ENCODE results near the gene SUOX. TPM values are rescaled to one million over a fixed set of nuclear protein-coding genes. Genes with fewer than 3 reads are reported as not detected.

Gene SUOX
- total RNA-seq, 1 donor from 2014 or later = 13.9 TPM

DNA sequence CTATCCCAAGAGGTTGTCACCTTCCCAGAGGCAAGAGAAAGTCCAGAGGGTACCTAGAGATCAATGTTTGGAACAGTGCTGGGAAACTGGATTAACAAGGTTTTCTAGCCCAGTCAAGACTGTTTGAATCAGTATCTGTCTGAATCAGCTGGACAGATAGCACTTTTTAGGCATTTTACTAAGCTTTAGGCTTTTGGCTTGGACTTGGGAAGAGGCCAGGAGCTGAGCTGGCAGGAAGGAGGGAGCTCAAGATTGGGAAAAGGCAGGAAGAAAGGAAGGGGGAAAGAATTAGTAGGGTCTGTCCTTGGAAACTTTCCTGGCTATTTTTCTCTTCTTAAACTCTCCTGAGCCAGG is 32.1 kb downstream of the SUOX start:
- Mint-ChIP-seq H3K36me3 (ENCODE audit: low read depth) (peaks cover 17% of the 10 kb centered on the region), H3K27me3 (ENCODE audit: low read depth) (no peaks in the 10 kb centered on the region), H3K9me3 (ENCODE audit: low read depth) (no peaks in the 10 kb centered on the region), H3K4me1 (ENCODE audit: low read depth) (peaks cover 9% of the 10 kb centered on the region), H3K4me3 (ENCODE audit: unreplicated experiment) (no peak overlapping the region), H3K27ac (ENCODE audit: unreplicated experiment) (peak overlapping the region; percentile 62)
- TF ChIP-seq, protein P1, sequence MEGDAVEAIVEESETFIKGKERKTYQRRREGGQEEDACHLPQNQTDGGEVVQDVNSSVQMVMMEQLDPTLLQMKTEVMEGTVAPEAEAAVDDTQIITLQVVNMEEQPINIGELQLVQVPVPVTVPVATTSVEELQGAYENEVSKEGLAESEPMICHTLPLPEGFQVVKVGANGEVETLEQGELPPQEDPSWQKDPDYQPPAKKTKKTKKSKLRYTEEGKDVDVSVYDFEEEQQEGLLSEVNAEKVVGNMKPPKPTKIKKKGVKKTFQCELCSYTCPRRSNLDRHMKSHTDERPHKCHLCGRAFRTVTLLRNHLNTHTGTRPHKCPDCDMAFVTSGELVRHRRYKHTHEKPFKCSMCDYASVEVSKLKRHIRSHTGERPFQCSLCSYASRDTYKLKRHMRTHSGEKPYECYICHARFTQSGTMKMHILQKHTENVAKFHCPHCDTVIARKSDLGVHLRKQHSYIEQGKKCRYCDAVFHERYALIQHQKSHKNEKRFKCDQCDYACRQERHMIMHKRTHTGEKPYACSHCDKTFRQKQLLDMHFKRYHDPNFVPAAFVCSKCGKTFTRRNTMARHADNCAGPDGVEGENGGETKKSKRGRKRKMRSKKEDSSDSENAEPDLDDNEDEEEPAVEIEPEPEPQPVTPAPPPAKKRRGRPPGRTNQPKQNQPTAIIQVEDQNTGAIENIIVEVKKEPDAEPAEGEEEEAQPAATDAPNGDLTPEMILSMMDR (IDR thresholded peaks at IDR 0.05) = no peak
- DNase-seq (ENCODE audit: low spot score) = no peak

DNA sequence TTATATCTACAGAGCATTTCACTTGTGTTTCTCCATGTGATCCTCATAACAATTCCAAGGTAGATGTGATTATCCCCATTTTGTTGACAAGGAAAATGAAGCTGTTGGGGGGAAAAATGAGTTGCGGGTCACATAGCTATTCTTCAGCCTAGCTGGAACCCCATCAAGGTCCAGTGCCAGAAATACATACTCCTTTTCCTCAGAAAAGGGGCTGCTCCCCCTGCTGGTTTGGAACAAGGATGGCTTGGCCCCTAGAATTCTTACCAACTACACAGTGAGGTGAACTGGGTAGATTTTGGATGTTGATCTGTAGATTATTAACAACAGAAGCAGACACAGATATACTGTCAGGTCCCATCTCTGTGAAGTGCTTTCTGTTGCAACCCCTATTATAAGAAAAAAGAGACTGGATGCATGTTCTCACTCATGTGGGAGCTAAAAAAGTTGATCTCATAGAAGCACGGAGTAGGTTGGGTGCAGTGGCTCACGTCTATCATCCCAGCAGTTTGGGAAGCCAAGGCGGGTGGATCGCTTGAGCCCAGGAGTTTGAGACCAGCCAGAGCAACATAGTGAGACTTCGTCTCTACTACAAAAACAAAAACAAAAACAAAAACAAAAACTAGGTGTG is 32.7 kb downstream of the SUOX start:
- Mint-ChIP-seq H3K27me3 (ENCODE audit: low read depth) (no peaks in the 10 kb centered on the region), H3K4me1 (ENCODE audit: low read depth) (peaks cover 9% of the 10 kb centered on the region), H3K27ac (ENCODE audit: unreplicated experiment) (peak overlapping the region; percentile 37), H3K36me3 (ENCODE audit: low read depth) (peaks cover 19% of the 10 kb centered on the region), H3K9me3 (ENCODE audit: low read depth) (no peaks in the 10 kb centered on the region), H3K4me3 (ENCODE audit: unreplicated experiment) (no peak overlapping the region)
- no peak for DNase-seq (ENCODE audit: low spot score)
- TF ChIP-seq, protein P1 (IDR thresholded peaks at IDR 0.05) = peak; percentile 85

DNA sequence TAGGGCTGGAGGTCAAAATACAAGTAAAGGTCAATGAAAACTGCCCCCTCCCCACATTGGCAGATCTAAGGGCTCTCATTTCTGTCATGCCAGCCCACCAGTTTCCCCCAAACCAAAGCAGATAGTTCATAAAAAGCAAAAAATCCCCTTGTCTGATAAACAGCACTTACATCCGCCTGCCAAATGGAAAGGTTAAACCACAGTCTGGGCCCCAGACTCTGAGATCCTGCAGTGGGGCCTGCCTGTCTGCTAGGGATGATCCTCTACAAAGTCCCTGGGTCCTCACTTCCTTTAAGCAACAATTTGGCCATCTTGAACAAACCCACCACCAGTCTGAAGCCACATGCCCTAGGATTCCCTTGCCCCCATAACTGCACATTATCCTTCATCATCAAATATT is 34.9 kb downstream of the SUOX start:
- Mint-ChIP-seq H3K9me3 (ENCODE audit: low read depth) (no peaks in the 10 kb centered on the region), H3K4me3 (ENCODE audit: unreplicated experiment) (no peak overlapping the region), H3K36me3 (ENCODE audit: low read depth) (peaks cover 23% of the 10 kb centered on the region), H3K27ac (ENCODE audit: unreplicated experiment) (no peak overlapping the region), H3K4me1 (ENCODE audit: low read depth) (peaks cover 9% of the 10 kb centered on the region), H3K27me3 (ENCODE audit: low read depth) (no peaks in the 10 kb centered on the region)
- TF ChIP-seq, protein P1 (IDR thresholded peaks at IDR 0.05) = no peak
- no peak for DNase-seq (ENCODE audit: low spot score)

DNA sequence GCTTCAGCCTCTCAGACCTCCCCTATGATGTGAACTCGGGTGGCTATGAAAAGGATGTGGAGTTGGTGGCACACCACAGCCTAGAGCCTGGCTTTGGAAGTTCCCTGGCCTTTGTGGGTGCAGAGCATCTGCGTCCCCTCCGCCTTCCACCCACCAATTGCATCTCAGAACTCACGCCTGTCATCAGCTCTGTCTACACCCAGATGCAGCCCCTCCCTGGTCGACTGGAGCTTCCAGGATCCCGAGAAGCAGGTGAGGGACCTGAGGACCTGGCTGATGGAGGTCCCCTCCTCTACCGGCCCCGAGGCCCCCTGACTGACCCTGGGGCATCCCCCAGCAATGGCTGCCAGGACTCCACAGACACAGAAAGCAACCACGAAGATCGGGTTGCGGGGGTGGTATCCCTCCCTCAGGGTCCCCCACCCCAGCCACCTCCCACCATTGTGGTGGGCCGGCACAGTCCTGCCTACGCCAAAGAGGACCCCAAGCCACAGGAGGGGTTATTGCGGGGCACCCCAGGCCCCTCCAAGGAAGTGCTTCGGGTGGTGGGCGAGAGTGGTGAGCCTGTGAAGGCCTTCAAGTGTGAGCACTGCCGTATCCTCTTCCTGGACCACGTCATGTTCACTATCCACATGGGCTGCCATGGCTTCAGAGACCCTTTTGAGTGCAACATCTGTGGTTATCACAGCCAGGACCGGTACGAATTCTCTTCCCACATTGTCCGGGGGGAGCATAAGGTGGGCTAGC is 37.7 kb downstream of the SUOX start:
- no peaks in the 10 kb centered on the region for H3K9me3 Mint-ChIP-seq (ENCODE audit: low read depth)
- DNase-seq (ENCODE audit: low spot score) = no peak
- no peak overlapping the region for H3K27ac Mint-ChIP-seq (ENCODE audit: unreplicated experiment)
- no peak overlapping the region for H3K4me3 Mint-ChIP-seq (ENCODE audit: unreplicated experiment)
- H3K36me3 Mint-ChIP-seq (ENCODE audit: low read depth) = peaks cover 22% of the 10 kb centered on the region
- TF ChIP-seq, protein P1 (IDR thresholded peaks at IDR 0.05) = no peak
- H3K4me1 Mint-ChIP-seq (ENCODE audit: low read depth) = no peaks in the 10 kb centered on the region
- H3K27me3 Mint-ChIP-seq (ENCODE audit: low read depth) = no peaks in the 10 kb centered on the region

DNA sequence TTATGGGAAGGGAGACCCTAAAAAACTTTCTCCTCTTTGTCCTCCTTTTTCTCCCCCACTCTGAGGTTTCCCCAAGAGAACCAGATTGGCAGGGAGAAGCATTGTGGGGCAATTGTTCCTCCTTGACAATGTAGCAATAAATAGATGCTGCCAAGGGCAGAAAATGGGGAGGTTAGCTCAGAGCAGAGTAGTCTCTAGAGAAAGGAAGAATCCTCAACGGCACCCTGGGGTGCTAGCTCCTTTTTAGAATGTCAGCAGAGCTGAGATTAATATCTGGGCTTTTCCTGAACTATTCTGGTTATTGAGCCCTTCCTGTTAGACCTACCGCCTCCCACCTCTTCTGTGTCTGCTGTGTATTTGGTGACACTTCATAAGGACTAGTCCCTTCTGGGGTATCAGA is 40.1 kb downstream of the SUOX start:
- H3K27ac Mint-ChIP-seq (ENCODE audit: unreplicated experiment) = no peak overlapping the region
- no peaks in the 10 kb centered on the region for H3K9me3 Mint-ChIP-seq (ENCODE audit: low read depth)
- H3K4me1 Mint-ChIP-seq (ENCODE audit: low read depth) = peaks cover 10% of the 10 kb centered on the region
- H3K4me3 Mint-ChIP-seq (ENCODE audit: unreplicated experiment) = no peak overlapping the region
- H3K36me3 Mint-ChIP-seq (ENCODE audit: low read depth) = peaks cover 19% of the 10 kb centered on the region
- TF ChIP-seq, protein P1 (IDR thresholded peaks at IDR 0.05) = no peak
- no peak for DNase-seq (ENCODE audit: low spot score)
- H3K27me3 Mint-ChIP-seq (ENCODE audit: low read depth) = no peaks in the 10 kb centered on the region

All from chondrocyte (in vitro differentiated cells).